Activated naive CD8-positive, alpha-beta T cell treated with anti-CD3 and anti-CD28 coated beads, Interleukin-2, amount 50 U/mL, for 24 hours (primary cell): ENCODE data around the gene SARS1.

ENCODE experiments used
- ATAC-seq: fragments of 150-1000 bp; cut with Tn5 transposase; one replicate; pipeline ENCODE4 v1.10.0; 2021
- DNase-seq: peaks from one replicate; pipeline ENCODE4 v3.0.0; 2021
- H3K27ac Mint-ChIP-seq: one replicate; pipeline ENCODE4 v1.8.0; 2021; ENCODE audit warnings: mild to moderate bottlenecking, mixed read lengths
- H3K27me3 Mint-ChIP-seq: one replicate; pipeline ENCODE4 v1.8.0; 2021; ENCODE audit warnings: mixed read lengths
- H3K36me3 Mint-ChIP-seq: one replicate; pipeline ENCODE4 v1.8.0; 2021; ENCODE audit warnings: low read depth, mixed read lengths
- H3K4me1 Mint-ChIP-seq: one replicate; pipeline ENCODE4 v1.8.0; 2021; ENCODE audit warnings: mixed read lengths
- H3K4me3 Mint-ChIP-seq: one replicate; pipeline ENCODE4 v1.8.0; 2021; ENCODE audit warnings: mild to moderate bottlenecking, moderate library complexity, mixed read lengths
- H3K9me3 Mint-ChIP-seq: one replicate; pipeline ENCODE4 v1.8.0; 2021; ENCODE audit warnings: mixed read lengths

SARS1 gene

DNA sequence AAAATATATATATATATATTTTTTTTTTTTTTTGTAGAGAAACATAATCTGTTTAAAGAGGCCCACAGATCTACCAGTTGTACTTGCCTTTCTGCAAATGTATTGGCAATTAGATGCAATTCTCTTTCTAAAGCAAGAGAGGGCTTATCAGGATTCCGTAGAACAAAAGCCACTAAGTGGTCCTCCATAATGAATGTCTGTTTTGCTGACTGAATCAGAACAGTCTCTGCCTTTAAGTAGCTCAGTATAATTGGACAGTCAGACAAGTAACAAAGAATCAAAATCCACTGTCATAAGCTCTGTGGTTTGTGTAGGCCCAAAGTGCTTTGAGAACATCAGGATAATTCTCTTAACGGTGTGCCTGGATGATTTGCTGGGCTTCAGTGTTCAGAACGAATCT, 17.3 kb downstream of the SARS1 start:
- ATAC-seq (no peak), DNase-seq (no peak)
- Mint-ChIP-seq H3K4me3 (no peak overlapping the region), H3K27ac (no peak overlapping the region), H3K4me1 (no peaks in the 10 kb centered on the region), H3K27me3 (no peaks in the 10 kb centered on the region), H3K36me3 (peaks cover 64% of the 10 kb centered on the region), H3K9me3 (no peaks in the 10 kb centered on the region)

GRCh38 chr1:109235137-109235536, 21.4 kb downstream of the SARS1 start:
- DNase-seq = no peak
- ATAC-seq = no peak
- Mint-ChIP-seq H3K27me3 (no peaks in the 10 kb centered on the region), H3K36me3 (peaks cover 52% of the 10 kb centered on the region), H3K9me3 (no peaks in the 10 kb centered on the region), H3K4me3 (no peak overlapping the region), H3K27ac (no peak overlapping the region), H3K4me1 (no peaks in the 10 kb centered on the region)

DNA sequence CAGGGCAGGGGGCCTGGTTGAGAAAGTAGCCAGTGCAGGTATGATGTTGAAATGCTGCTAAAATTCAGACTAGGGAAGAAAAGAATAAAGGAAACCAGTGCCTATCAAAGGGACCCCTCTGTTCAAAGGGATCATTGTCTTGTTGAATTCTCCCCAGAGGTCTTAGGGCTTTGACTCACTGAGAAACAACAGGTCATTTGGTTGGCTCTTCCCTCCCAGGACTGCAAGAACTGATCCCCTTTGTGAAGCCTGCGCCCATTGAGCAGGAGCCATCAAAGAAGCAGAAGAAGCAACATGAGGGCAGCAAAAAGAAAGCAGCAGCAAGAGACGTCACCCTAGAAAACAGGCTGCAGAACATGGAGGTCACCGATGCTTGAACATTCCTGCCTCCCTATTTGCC, 23.8 kb downstream of the SARS1 start:
- DNase-seq (no peak), ATAC-seq (no peak)
- Mint-ChIP-seq H3K9me3 (no peaks in the 10 kb centered on the region), H3K36me3 (peaks cover 33% of the 10 kb centered on the region), H3K27me3 (peaks cover 4% of the 10 kb centered on the region), H3K4me3 (no peak overlapping the region), H3K4me1 (peaks cover 7% of the 10 kb centered on the region), H3K27ac (no peak overlapping the region)

- Mint-ChIP-seq H3K9me3 (no peaks in the 10 kb centered on the region), H3K4me1 (peaks cover 7% of the 10 kb centered on the region), H3K36me3 (peaks cover 28% of the 10 kb centered on the region), H3K27ac (no peak overlapping the region), H3K27me3 (peaks cover 10% of the 10 kb centered on the region), H3K4me3 (no peak overlapping the region)
- DNase-seq (no peak), ATAC-seq (no peak)
These were observed 24.7 kb downstream of the SARS1 start for GRCh38 chr1:109238382-109238781.

DNA sequence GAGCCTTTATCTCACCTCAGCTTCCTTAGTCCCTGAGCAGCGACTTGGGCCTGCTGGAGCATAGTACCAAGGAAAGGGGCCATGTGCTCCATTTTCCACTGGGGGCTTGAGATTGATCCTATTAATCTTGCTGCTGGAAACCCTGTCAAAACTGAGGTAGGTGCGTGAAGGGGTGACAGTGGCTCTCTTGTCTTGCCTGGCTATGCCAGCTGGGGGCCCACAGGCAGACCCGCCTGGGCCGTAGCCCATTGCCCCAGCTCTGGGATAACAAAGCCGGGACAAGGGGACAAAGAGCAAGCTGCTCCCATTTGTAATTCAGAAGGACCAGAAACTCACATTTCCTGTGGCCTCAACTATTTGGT, 25.3 kb downstream of the SARS1 start:
- no peak overlapping the region for H3K4me3 Mint-ChIP-seq
- ATAC-seq (no peak), DNase-seq (no peak)
- peaks cover 28% of the 10 kb centered on the region for H3K36me3 Mint-ChIP-seq
- peaks cover 10% of the 10 kb centered on the region for H3K27me3 Mint-ChIP-seq
- H3K9me3 Mint-ChIP-seq = no peaks in the 10 kb centered on the region
- H3K27ac Mint-ChIP-seq = no peak overlapping the region
- peaks cover 7% of the 10 kb centered on the region for H3K4me1 Mint-ChIP-seq

DNA sequence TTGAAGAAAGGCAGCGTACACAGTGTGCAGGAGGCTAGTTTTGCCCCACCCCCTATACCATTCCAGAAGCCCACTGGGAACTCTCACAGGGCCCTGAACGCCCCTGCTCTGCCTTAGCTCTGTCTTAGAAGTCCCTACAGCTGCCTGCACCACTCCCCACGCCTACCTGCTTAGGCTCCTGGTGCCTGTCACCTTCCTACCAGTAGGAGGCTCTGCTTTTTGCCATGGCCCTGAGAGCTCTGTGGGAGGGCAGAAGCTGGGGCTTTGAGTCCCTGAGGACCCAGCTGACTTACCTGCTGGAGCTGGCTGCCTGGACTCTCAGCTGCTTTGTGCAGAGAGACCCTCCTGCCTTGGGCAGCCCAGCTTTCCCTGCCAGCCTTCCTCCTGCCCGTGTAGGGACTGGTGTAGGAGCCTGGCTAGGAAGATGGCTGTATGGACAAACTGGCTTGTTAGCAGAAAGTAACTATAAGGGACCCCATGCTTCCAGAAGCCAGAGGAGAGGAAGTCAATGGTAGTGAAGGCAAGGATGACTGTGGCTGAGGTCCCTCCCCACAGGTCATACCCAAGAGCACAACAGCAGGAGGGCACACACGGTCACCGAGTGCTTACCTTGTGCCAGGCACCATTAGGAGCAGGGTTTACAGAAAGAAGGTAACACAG, 25.8 kb downstream of the SARS1 start:
- Mint-ChIP-seq H3K36me3 (peaks cover 24% of the 10 kb centered on the region), H3K27ac (no peak overlapping the region)
- no peak for DNase-seq

GRCh38 chr1:109240158-109241152, 26.7 kb downstream of the SARS1 start:
- Mint-ChIP-seq H3K27me3 (peaks cover 10% of the 10 kb centered on the region), H3K4me1 (peaks cover 7% of the 10 kb centered on the region), H3K9me3 (no peaks in the 10 kb centered on the region), H3K36me3 (peaks cover 17% of the 10 kb centered on the region), H3K27ac (no peak overlapping the region), H3K4me3 (no peak overlapping the region)
- no peak for DNase-seq
- peak; percentile 15 for ATAC-seq

More for the DNA sequence above, 25.8 kb downstream of the SARS1 start:
- H3K4me3 Mint-ChIP-seq = no peak overlapping the region
- H3K9me3 Mint-ChIP-seq = no peaks in the 10 kb centered on the region
- H3K4me1 Mint-ChIP-seq = peaks cover 7% of the 10 kb centered on the region
- peaks cover 10% of the 10 kb centered on the region for H3K27me3 Mint-ChIP-seq
- peak; percentile 57 for ATAC-seq

- Mint-ChIP-seq H3K9me3 (no peaks in the 10 kb centered on the region), H3K4me1 (peaks cover 7% of the 10 kb centered on the region), H3K4me3 (no peak overlapping the region), H3K27me3 (peaks cover 11% of the 10 kb centered on the region), H3K36me3 (peaks cover 10% of the 10 kb centered on the region), H3K27ac (no peak overlapping the region)
- DNase-seq = no peak
- ATAC-seq = no peak
These were observed 27.6 kb downstream of the SARS1 start for GRCh38 chr1:109241344-109241743.

GRCh38 chr1:109241841-109242345, 28.2 kb downstream of the SARS1 start:
- ATAC-seq (no peak), DNase-seq (no peak)
- Mint-ChIP-seq H3K36me3 (peaks cover 7% of the 10 kb centered on the region), H3K4me3 (no peak overlapping the region), H3K9me3 (no peaks in the 10 kb centered on the region), H3K27me3 (peaks cover 13% of the 10 kb centered on the region), H3K4me1 (peaks cover 7% of the 10 kb centered on the region), H3K27ac (no peak overlapping the region)

GRCh38 chr1:109242387-109242786, 28.7 kb downstream of the SARS1 start:
- Mint-ChIP-seq H3K36me3 (peaks cover 2% of the 10 kb centered on the region), H3K4me1 (peaks cover 7% of the 10 kb centered on the region), H3K9me3 (no peaks in the 10 kb centered on the region), H3K27ac (no peak overlapping the region), H3K4me3 (no peak overlapping the region), H3K27me3 (peaks cover 13% of the 10 kb centered on the region)
- ATAC-seq (no peak), DNase-seq (no peak)

- no peaks in the 10 kb centered on the region for H3K9me3 Mint-ChIP-seq
- H3K4me1 Mint-ChIP-seq = peaks cover 7% of the 10 kb centered on the region
- no peak overlapping the region for H3K4me3 Mint-ChIP-seq
- DNase-seq = no peak
- no peak overlapping the region for H3K27ac Mint-ChIP-seq
- ATAC-seq = no peak
- peaks cover 13% of the 10 kb centered on the region for H3K27me3 Mint-ChIP-seq
- H3K36me3 Mint-ChIP-seq = no peaks in the 10 kb centered on the region
These were observed 29.5 kb downstream of the SARS1 start for GRCh38 chr1:109243221-109243620.

DNA sequence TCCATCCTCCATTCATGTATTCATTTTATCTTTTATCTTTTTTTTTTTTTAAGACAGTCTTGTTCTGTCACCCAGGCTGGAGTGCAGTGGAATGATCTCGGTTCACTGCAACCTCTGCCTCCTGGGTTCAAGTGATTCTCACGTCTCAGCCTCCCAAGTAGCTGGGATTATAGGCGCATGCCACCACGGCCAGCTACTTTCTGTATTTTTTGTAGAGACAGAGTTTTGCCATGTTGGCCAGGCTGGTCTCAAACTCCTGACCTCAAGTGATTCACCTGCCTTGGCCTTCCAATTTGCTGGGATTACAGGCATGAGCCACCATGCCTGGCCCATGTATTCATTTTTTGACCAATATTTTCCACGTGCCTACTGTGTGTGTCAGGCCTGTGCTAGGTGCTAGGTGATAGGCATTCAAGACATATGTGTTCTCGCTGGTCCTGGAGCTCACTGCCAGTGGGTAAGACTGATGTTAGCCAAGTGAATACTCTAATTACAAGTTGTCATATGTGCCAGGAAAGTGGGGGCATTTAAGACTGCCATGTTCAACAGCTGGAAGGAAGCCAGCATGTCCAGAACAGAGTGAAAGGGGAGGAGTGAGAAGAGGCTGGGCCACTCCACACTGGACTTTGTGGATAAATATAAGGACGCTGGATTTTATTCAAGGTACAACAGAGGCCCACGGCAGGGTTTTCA, 30.3 kb downstream of the SARS1 start:
- ATAC-seq = no peak

GRCh38 chr1:109246141-109246551, 32.4 kb downstream of the SARS1 start:
- Mint-ChIP-seq H3K36me3 (no peaks in the 10 kb centered on the region), H3K9me3 (no peaks in the 10 kb centered on the region), H3K27ac (no peak overlapping the region), H3K4me3 (no peak overlapping the region), H3K27me3 (peaks cover 13% of the 10 kb centered on the region), H3K4me1 (peaks cover 12% of the 10 kb centered on the region)
- no peak for DNase-seq
- no peak for ATAC-seq

More for the DNA sequence above, 30.3 kb downstream of the SARS1 start:
- Mint-ChIP-seq H3K9me3 (no peaks in the 10 kb centered on the region), H3K4me3 (no peak overlapping the region), H3K27me3 (peaks cover 13% of the 10 kb centered on the region), H3K36me3 (no peaks in the 10 kb centered on the region), H3K4me1 (peaks cover 9% of the 10 kb centered on the region), H3K27ac (no peak overlapping the region)
- DNase-seq = no peak
